ENCODE measurements around the gene C1orf116.

C1orf116 gene

DNA sequence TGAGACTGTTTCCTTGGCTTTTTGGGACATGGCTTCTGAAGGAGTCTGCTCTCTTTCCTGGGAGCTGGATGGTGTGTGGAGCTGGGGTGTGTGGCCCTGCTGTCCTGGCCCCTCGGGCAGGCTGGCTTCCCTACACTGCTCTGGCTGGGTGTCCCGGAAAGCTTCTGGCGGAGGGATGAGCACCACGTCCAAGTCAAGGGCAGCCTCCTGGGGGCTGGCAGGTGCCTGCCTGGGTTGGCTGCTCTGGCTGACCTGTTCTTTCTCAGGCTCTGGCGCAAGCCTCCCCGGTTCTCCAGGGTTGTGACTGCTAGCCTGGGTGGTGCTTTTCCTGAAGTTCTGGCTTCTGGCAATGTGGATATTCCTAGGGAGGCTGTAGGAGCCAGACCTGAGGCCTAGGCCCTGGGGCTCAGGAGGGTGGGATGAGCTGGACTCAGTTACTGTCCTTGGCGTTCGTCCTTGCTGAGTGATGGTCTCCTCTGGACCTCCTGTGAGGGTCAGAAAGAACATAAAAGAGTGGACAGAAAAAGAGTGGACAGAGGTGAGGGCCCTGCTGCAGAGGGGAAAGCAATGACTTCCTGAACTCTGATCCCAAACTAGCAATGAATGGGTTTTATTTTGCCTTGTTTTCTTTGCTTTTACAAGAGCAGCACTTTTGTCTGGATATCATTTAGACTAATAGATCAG is 9.4 kb downstream of the C1orf116 start:
- Histone ChIP-seq H3K9me3 (ENCODE audit: insufficient read depth, low read depth, low read length) (no peaks in the 10 kb centered on the region), H4K20me1 (ENCODE audit: insufficient read depth, low read length, poor library complexity, severe bottlenecking) (no peaks in the 10 kb centered on the region), H3K9me2 (replicated peaks; ENCODE audit: low read depth, low read length) (no peaks in the 10 kb centered on the region), H3K4me2 (ENCODE audit: low read depth, low read length, poor library complexity, severe bottlenecking) (no peak overlapping the region), H3K4me1 (ENCODE audit: insufficient read depth, low read length, poor library complexity, severe bottlenecking) (peaks cover 3% of the 10 kb centered on the region), H3K4me3 (ENCODE audit: low read length, poor library complexity, severe bottlenecking) (no peak overlapping the region), H3K9ac (ENCODE audit: low read depth, low read length, poor library complexity, severe bottlenecking) (no peak overlapping the region), H3K27me3 (ENCODE audit: insufficient read depth, low read length, poor library complexity, severe bottlenecking) (no peaks in the 10 kb centered on the region), H2AFZ (ENCODE audit: low read length) (no peak overlapping the region), H3K79me2 (ENCODE audit: insufficient read depth, low read length) (no peaks in the 10 kb centered on the region), H3K36me3 (ENCODE audit: insufficient read depth, low read length) (no peaks in the 10 kb centered on the region), H3F3A (ENCODE audit: low read depth) (no peaks in the 10 kb centered on the region)
- no peak for TF ChIP-seq EZH2phosphoT487 (IDR thresholded peaks at IDR 0.05; ENCODE audit: borderline replicate concordance)
- TF ChIP-seq, protein P1, sequence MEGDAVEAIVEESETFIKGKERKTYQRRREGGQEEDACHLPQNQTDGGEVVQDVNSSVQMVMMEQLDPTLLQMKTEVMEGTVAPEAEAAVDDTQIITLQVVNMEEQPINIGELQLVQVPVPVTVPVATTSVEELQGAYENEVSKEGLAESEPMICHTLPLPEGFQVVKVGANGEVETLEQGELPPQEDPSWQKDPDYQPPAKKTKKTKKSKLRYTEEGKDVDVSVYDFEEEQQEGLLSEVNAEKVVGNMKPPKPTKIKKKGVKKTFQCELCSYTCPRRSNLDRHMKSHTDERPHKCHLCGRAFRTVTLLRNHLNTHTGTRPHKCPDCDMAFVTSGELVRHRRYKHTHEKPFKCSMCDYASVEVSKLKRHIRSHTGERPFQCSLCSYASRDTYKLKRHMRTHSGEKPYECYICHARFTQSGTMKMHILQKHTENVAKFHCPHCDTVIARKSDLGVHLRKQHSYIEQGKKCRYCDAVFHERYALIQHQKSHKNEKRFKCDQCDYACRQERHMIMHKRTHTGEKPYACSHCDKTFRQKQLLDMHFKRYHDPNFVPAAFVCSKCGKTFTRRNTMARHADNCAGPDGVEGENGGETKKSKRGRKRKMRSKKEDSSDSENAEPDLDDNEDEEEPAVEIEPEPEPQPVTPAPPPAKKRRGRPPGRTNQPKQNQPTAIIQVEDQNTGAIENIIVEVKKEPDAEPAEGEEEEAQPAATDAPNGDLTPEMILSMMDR (conservative IDR thresholded peaks at IDR 0.05; ENCODE audit: low read length) = no peak

- Histone ChIP-seq H3K4me2 (ENCODE audit: low read depth, low read length, poor library complexity, severe bottlenecking) (no peak overlapping the region), H2AFZ (ENCODE audit: low read length) (no peak overlapping the region), H3K79me2 (ENCODE audit: insufficient read depth, low read length) (no peaks in the 10 kb centered on the region)
Observed at GRCh38 chr1:207021876-207022596, 10.5 kb downstream of the C1orf116 start.

GRCh38 chr1:207021139-207021861 is 11.3 kb downstream of the C1orf116 start:
- no peak for TF ChIP-seq EZH2phosphoT487 (IDR thresholded peaks at IDR 0.05; ENCODE audit: borderline replicate concordance)
- TF ChIP-seq, protein P1 (conservative IDR thresholded peaks at IDR 0.05; ENCODE audit: low read length) = no peak
- H3K4me1 ChIP-seq (ENCODE audit: insufficient read depth, low read length, poor library complexity, severe bottlenecking) = peaks cover 3% of the 10 kb centered on the region
- H3K4me3 ChIP-seq (ENCODE audit: low read length, poor library complexity, severe bottlenecking) = no peak overlapping the region
- no peak overlapping the region for H3K9ac ChIP-seq (ENCODE audit: low read depth, low read length, poor library complexity, severe bottlenecking)
- no peaks in the 10 kb centered on the region for H3F3A ChIP-seq (ENCODE audit: low read depth)
- H3K36me3 ChIP-seq (ENCODE audit: insufficient read depth, low read length) = no peaks in the 10 kb centered on the region
- H3K9me3 ChIP-seq (ENCODE audit: insufficient read depth, low read depth, low read length) = no peaks in the 10 kb centered on the region
- H4K20me1 ChIP-seq (ENCODE audit: insufficient read depth, low read length, poor library complexity, severe bottlenecking) = no peaks in the 10 kb centered on the region
- no peaks in the 10 kb centered on the region for H3K79me2 ChIP-seq (ENCODE audit: insufficient read depth, low read length)
- no peaks in the 10 kb centered on the region for H3K27me3 ChIP-seq (ENCODE audit: insufficient read depth, low read length, poor library complexity, severe bottlenecking)
- H3K4me2 ChIP-seq (ENCODE audit: low read depth, low read length, poor library complexity, severe bottlenecking) = no peak overlapping the region
- H2AFZ ChIP-seq (ENCODE audit: low read length) = no peak overlapping the region
- H3K9me2 ChIP-seq (replicated peaks; ENCODE audit: low read depth, low read length) = no peaks in the 10 kb centered on the region

More at GRCh38 chr1:207021876-207022596, 10.5 kb downstream of the C1orf116 start:
- H3K9me2 ChIP-seq (replicated peaks; ENCODE audit: low read depth, low read length) = no peaks in the 10 kb centered on the region
- H4K20me1 ChIP-seq (ENCODE audit: insufficient read depth, low read length, poor library complexity, severe bottlenecking) = no peaks in the 10 kb centered on the region
- no peaks in the 10 kb centered on the region for H3K9me3 ChIP-seq (ENCODE audit: insufficient read depth, low read depth, low read length)
- H3K27me3 ChIP-seq (ENCODE audit: insufficient read depth, low read length, poor library complexity, severe bottlenecking) = no peaks in the 10 kb centered on the region
- H3F3A ChIP-seq (ENCODE audit: low read depth) = no peaks in the 10 kb centered on the region
- H3K4me3 ChIP-seq (ENCODE audit: low read length, poor library complexity, severe bottlenecking) = no peak overlapping the region
- H3K4me1 ChIP-seq (ENCODE audit: insufficient read depth, low read length, poor library complexity, severe bottlenecking) = peaks cover 3% of the 10 kb centered on the region
- no peaks in the 10 kb centered on the region for H3K36me3 ChIP-seq (ENCODE audit: insufficient read depth, low read length)
- TF ChIP-seq, protein P1 (conservative IDR thresholded peaks at IDR 0.05; ENCODE audit: low read length) = no peak
- TF ChIP-seq EZH2phosphoT487 (IDR thresholded peaks at IDR 0.05; ENCODE audit: borderline replicate concordance) = no peak
- H3K9ac ChIP-seq (ENCODE audit: low read depth, low read length, poor library complexity, severe bottlenecking) = no peak overlapping the region
